ENCODE data around the gene ARHGAP4.

ARHGAP4 gene

GRCh38 chrX:153903991-153904957 is 21.8 kb downstream of the ARHGAP4 start, which contains the start of gene AVPR2:
Gene AVPR2 (plus strand): TSS chrX:153904673. CDS start chrX:153905146, 473 bp downstream.
- Mint-ChIP-seq H3K9me3 (no peaks in the 10 kb centered on the region), H3K27ac (peak within 1 kb of the TSS; percentile 86), H3K27me3 (no peaks in the 10 kb centered on the region), H3K36me3 (peaks cover 3 to 13% of the 10 kb centered on the region in 2 donors), H3K4me1 (peaks cover 38 to 54% of the 10 kb centered on the region in 2 donors), H3K4me3 (peak within 1 kb of the TSS; percentile 50 to 75)
- no peak for DNase-seq
- ATAC-seq (replicated peaks) = peak; percentile 2 to 19

DNA sequence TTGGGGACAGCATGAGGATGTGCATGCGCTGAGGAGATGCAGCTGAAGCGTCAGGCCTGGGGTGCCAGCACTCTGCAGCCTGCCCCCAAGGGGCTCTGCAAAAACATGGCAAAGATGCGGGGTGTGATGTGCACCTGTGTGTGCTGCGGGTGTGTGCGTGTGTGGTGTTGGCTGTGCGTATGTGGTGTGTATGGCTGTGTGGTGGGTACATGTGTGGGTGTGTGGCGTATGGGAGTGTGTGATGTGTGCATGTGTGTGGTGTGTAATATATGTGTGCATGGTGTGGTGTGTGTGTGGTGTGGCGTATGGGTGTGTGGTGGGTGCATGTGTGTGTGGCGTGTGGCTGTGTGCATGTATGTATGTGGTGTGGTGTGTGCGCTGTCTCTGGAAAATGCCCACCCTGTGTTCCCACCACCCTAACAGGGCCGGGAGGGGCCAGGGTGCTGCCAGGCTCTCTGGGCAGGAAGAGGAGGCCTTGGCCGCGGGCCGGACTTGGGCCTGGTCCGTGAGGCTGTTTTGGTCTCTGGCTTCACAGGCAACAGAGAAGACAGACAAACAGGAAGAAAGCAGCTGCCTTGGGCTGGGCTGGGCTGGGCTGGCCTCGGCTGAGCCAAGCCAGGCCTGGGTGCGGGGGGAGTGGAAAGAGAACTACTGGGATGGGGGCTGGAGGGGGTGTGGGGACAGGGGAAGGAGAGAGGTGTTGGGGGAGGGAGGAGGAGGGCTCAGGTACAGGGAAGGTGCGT is 22.7 kb downstream of the ARHGAP4 start:
- H3K36me3 Mint-ChIP-seq = peaks cover 0 to 7% of the 10 kb centered on the region in 2 donors
- peak overlapping the region; percentile 42 to 75 for H3K4me3 Mint-ChIP-seq
- DNase-seq (no peak), ATAC-seq (replicated peaks) (peak; percentile 9 to 18)
- H3K9me3 Mint-ChIP-seq = no peaks in the 10 kb centered on the region
- H3K4me1 Mint-ChIP-seq = peaks cover 38 to 57% of the 10 kb centered on the region in 2 donors
- peak overlapping the region; percentile 32 for H3K27ac Mint-ChIP-seq
- H3K27me3 Mint-ChIP-seq = no peaks in the 10 kb centered on the region

DNA sequence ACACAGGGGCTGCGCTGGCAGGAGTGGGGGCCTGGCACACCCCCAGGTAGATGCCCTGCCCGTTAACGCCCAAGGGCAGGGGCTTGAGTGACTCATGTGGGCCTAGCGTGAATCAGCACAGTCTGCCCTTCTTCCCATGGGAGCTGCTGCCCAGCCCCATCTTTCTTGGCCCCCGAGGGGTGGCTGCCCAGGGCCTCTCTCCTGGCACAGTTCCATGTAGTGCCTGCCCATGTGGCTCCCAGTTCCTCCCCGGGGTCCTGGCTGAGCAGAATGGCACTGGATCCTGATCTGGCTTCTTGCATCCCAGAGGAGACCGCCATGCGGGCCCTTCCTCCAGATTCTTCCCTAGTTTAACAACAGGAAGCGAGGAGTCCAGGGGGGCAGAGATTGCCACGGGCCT is 23.7 kb downstream of the ARHGAP4 start:
- peaks cover 35 to 57% of the 10 kb centered on the region in 2 donors for H3K4me1 Mint-ChIP-seq
- H3K4me3 Mint-ChIP-seq = no peak overlapping the region
- peaks cover 0 to 5% of the 10 kb centered on the region in 2 donors for H3K36me3 Mint-ChIP-seq
- DNase-seq (no peak), ATAC-seq (replicated peaks) (no peak)
- no peaks in the 10 kb centered on the region for H3K9me3 Mint-ChIP-seq
- H3K27me3 Mint-ChIP-seq = no peaks in the 10 kb centered on the region
- no peak overlapping the region for H3K27ac Mint-ChIP-seq

GRCh38 chrX:153901753-153902140 is 24.3 kb downstream of the ARHGAP4 start:
- DNase-seq (no peak), ATAC-seq (replicated peaks) (no peak)
- Mint-ChIP-seq H3K9me3 (no peaks in the 10 kb centered on the region), H3K27me3 (no peaks in the 10 kb centered on the region), H3K4me3 (peak overlapping the region; percentile 29 to 37), H3K27ac (peak overlapping the region; percentile 62), H3K36me3 (peaks cover 0 to 5% of the 10 kb centered on the region in 2 donors), H3K4me1 (peaks cover 35 to 52% of the 10 kb centered on the region in 2 donors)

- Mint-ChIP-seq H3K4me1 (peaks cover 35 to 51% of the 10 kb centered on the region in 2 donors), H3K4me3 (peak overlapping the region; percentile 29 to 50)
These were observed 25.0 kb downstream of the ARHGAP4 start for GRCh38 chrX:153900831-153901752.

DNA sequence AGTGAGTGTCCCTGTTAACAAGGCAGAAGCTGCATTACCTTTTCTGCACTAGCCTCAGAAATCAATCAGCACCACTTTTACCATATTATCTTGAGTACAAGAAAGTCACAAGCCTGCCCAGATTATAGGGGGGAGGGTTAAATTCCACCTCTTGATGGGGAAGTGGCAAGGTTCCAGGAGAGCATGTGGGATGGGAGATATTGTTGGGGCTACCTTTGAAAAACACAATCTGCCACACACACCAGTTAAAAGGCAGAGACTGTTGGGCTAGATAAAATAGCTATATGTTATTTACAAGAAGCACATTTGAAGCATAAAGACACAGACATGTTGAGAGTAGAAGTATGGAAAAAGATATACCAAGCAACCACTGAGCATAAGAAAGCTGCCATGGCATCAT is 28.2 kb downstream of the ARHGAP4 start:
- no peak for ATAC-seq (replicated peaks)
- Mint-ChIP-seq H3K9me3 (no peaks in the 10 kb centered on the region), H3K36me3 (no peaks in the 10 kb centered on the region), H3K4me3 (no peak overlapping the region), H3K27me3 (peaks cover 0 to 10% of the 10 kb centered on the region in 2 donors), H3K4me1 (peaks cover 20 to 43% of the 10 kb centered on the region in 2 donors), H3K27ac (no peak overlapping the region)
- no peak for DNase-seq

More at GRCh38 chrX:153900831-153901752, 25.0 kb downstream of the ARHGAP4 start:
- no peaks in the 10 kb centered on the region for H3K27me3 Mint-ChIP-seq
- peak overlapping the region; percentile 63 for H3K27ac Mint-ChIP-seq
- DNase-seq = peak; percentile 74
- H3K36me3 Mint-ChIP-seq = peaks cover 0 to 4% of the 10 kb centered on the region in 2 donors
- ATAC-seq (replicated peaks) = peak; percentile 87 to 89
- H3K9me3 Mint-ChIP-seq = no peaks in the 10 kb centered on the region

DNA sequence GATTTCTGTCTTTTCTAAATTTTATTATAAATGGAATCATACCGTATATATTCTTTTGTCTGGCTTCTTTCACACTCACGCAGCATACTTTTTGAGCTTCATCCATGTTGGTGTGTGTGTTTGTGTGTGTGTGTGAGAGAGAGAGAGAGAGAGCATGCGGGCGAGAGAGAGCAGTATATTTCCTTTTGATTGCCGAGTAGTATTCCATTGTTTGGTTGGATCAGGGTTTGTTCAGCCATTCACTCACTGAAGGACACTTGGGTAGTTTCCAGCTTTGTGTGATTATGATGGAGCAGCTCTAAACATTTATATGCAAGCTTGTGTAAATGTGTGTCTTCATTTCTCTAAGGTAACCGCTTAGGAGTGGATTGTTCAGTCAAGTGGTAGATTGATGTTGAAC is 36.9 kb downstream of the ARHGAP4 start:
- H3K9me3 Mint-ChIP-seq = no peaks in the 10 kb centered on the region
- no peaks in the 10 kb centered on the region for H3K36me3 Mint-ChIP-seq

GRCh38 chrX:153888344-153888743 is 37.7 kb downstream of the ARHGAP4 start:
- Mint-ChIP-seq H3K27me3 (peaks cover 0 to 25% of the 10 kb centered on the region in 2 donors), H3K4me3 (peak overlapping the region in 1 of 2 donors; percentile 19), H3K4me1 (peaks cover 23 to 42% of the 10 kb centered on the region in 2 donors), H3K9me3 (no peaks in the 10 kb centered on the region), H3K27ac (peak overlapping the region; percentile 49), H3K36me3 (no peaks in the 10 kb centered on the region)
- peak; percentile 81 for DNase-seq
- ATAC-seq (replicated peaks) = peak; percentile 98

More for the DNA sequence above, 36.9 kb downstream of the ARHGAP4 start:
- H3K27ac Mint-ChIP-seq = no peak overlapping the region
- ATAC-seq (replicated peaks) = no peak
- no peak for DNase-seq
- no peak overlapping the region for H3K4me3 Mint-ChIP-seq
- peaks cover 0 to 21% of the 10 kb centered on the region in 2 donors for H3K27me3 Mint-ChIP-seq
- peaks cover 23 to 50% of the 10 kb centered on the region in 2 donors for H3K4me1 Mint-ChIP-seq

GRCh38 chrX:153887385-153887784 is 38.7 kb downstream of the ARHGAP4 start:
- Mint-ChIP-seq H3K27ac (no peak overlapping the region), H3K9me3 (no peaks in the 10 kb centered on the region), H3K36me3 (no peaks in the 10 kb centered on the region), H3K4me1 (peaks cover 23 to 33% of the 10 kb centered on the region in 2 donors), H3K4me3 (no peak overlapping the region), H3K27me3 (peaks cover 9 to 23% of the 10 kb centered on the region in 2 donors)
- ATAC-seq (replicated peaks) (no peak), DNase-seq (no peak)

GRCh38 chrX:153886915-153887314 is 39.1 kb downstream of the ARHGAP4 start:
- Mint-ChIP-seq H3K27ac (peak overlapping the region; percentile 47), H3K36me3 (no peaks in the 10 kb centered on the region), H3K9me3 (no peaks in the 10 kb centered on the region), H3K4me3 (peak overlapping the region in 1 of 2 donors; percentile 48), H3K4me1 (peaks cover 26 to 28% of the 10 kb centered on the region in 2 donors), H3K27me3 (peaks cover 13 to 21% of the 10 kb centered on the region in 2 donors)
- ATAC-seq (replicated peaks) = no peak
- DNase-seq = no peak

GRCh38 chrX:153885968-153886903 is 39.8 kb downstream of the ARHGAP4 start, which contains the start of gene L1CAM:
Gene L1CAM (minus strand): TSS chrX:153886173. CDS start chrX:153875836, 10,337 bp downstream.
- Mint-ChIP-seq H3K9me3 (no peaks in the 10 kb centered on the region), H3K36me3 (no peaks in the 10 kb centered on the region), H3K4me1 (peaks cover 26 to 28% of the 10 kb centered on the region in 2 donors), H3K27ac (peak within 1 kb of the TSS; percentile 47), H3K27me3 (peaks cover 13 to 20% of the 10 kb centered on the region in 2 donors), H3K4me3 (peak within 1 kb of the TSS; percentile 57 to 58)
- no peak for DNase-seq
- no peak for ATAC-seq (replicated peaks)

DNA sequence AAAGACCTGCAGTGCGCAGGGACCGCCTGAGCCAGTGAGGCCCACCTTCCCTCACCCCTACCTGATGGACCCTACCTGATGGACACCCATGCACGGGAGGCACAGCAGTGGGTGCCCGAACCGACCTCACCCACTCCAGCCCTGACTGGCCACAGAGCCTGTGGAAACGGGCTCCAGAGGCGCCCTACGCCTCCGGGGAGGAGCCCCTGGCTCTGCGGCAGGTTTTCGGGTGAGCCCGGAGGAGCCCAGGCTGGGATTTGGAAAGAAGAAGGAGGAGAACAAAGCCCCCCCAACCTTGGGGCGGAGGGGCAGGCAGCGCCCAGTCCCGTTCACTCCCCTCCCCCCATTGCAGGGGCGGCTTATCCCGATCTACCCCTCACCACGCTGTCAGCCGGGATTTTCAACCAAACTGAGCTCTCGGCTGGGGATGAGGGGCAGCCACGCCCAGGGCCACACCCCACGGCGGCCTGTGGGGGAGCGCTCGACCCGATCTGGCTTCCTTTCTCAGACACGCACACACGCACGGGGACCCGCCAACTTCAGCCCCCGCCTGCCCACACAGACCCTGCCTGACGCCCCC is 40.8 kb downstream of the ARHGAP4 start:
- H3K36me3 Mint-ChIP-seq = no peaks in the 10 kb centered on the region
- peak overlapping the region; percentile 57 to 58 for H3K4me3 Mint-ChIP-seq
- no peak overlapping the region for H3K27ac Mint-ChIP-seq
- H3K4me1 Mint-ChIP-seq = peaks cover 26 to 28% of the 10 kb centered on the region in 2 donors
- no peak for ATAC-seq (replicated peaks)
- no peak for DNase-seq
- H3K9me3 Mint-ChIP-seq = no peaks in the 10 kb centered on the region
- peaks cover 13 to 20% of the 10 kb centered on the region in 2 donors for H3K27me3 Mint-ChIP-seq

Data from stimulated activated naive B cell treated with anti-CD40 and anti-IgM and Interleukin-4, amounts not matched to agents 10 μg/mL and 1 μg/mL and 100 μg/mL, for 72 hours (primary cell).